NT2/D1 (cell line): ENCODE results near the gene MCOLN3.

Source experiments
- DNase-seq: peaks from one replicate; pipeline ENCODE4 v3.0.0-alpha.2; 2011; ENCODE audit warnings: low read depth, low spot score
- H3K27me3 ChIP-seq: 2 replicates; pipeline ENCODE4 v1.6.0; 2011; ENCODE audit warnings: mild to moderate bottlenecking; ENCODE audit not compliant: insufficient read length, insufficient read depth
- H3K36me3 ChIP-seq: 2 replicates; pipeline ENCODE4 v1.6.1; 2011; ENCODE audit warnings: mild to moderate bottlenecking, low read length, mixed read lengths; ENCODE audit not compliant: insufficient read depth, insufficient read length
- H3K4me1 ChIP-seq: 2 replicates; pipeline ENCODE4 v1.5.1; 2011; ENCODE audit not compliant: insufficient read depth, insufficient read length
- H3K4me3 ChIP-seq: 2 replicates; pipeline ENCODE4 v1.5.1; 2011; ENCODE audit warnings: low read depth; ENCODE audit not compliant: insufficient read length
- H3K9ac ChIP-seq: 2 replicates; pipeline ENCODE4 v1.6.0; 2011; ENCODE audit warnings: low read depth; ENCODE audit not compliant: insufficient read length
- H3K9me3 ChIP-seq: 2 replicates; pipeline ENCODE4 v1.5.1; 2011; ENCODE audit warnings: mild to moderate bottlenecking, low read length; ENCODE audit not compliant: insufficient read depth
- SUZ12 ChIP-seq: IDR thresholded peaks from 2 replicates; pipeline ENCODE4 v1.6.1; 2011; ENCODE audit not compliant: insufficient read length, insufficient read depth; ENCODE audit errors: extremely low read depth
- YY1 ChIP-seq: IDR thresholded peaks from 2 replicates; pipeline ENCODE4 v1.6.1; 2011; ENCODE audit not compliant: insufficient read length, insufficient read depth
- ZNF274 ChIP-seq: IDR thresholded peaks from 2 replicates; pipeline ENCODE4 v1.6.1; 2011; ENCODE audit warnings: mild to moderate bottlenecking, low read depth, low read length

The MCOLN3 gene, protein sequence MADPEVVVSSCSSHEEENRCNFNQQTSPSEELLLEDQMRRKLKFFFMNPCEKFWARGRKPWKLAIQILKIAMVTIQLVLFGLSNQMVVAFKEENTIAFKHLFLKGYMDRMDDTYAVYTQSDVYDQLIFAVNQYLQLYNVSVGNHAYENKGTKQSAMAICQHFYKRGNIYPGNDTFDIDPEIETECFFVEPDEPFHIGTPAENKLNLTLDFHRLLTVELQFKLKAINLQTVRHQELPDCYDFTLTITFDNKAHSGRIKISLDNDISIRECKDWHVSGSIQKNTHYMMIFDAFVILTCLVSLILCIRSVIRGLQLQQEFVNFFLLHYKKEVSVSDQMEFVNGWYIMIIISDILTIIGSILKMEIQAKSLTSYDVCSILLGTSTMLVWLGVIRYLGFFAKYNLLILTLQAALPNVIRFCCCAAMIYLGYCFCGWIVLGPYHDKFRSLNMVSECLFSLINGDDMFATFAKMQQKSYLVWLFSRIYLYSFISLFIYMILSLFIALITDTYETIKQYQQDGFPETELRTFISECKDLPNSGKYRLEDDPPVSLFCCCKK

DNA sequence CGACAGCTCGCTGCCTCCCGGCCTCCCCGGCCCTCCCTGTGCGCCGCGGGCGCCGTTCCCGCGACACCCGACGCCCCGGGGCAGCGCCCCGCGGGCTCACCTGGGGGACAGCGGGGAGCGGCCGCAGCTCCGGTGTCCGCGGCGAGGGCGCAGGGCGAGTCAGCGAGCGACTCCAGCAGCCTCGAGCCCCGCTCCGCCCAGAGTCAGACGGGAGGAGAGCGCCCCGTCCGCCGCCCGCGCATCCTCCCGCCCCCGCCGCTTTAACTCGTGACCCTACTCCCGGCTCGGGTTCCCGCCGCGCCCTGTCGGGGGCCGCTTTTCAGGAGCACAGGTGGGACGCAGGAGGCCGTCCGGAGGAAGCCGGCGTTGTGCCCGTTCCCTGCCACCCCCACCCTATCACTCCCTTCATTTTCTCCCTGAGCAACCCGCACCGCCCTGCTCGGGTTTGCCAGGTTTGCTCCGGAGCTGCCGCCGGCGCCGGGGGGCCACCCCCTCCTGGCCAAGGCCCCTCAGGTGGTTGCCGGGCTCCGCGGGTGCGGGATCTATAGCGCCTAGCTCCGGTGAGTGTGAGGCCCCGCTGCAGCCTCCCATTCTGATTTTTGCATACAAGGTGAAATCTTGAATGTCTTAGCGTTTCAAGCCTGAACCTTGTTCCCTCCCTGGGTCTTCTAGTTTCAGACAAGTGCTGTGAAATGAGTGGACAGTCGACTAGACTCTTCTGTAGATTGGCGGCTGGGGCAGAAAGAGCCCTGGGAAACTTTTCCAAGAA, at the start of gene MCOLN3:
Gene MCOLN3, minus strand, starts transcription at position 205 of the 769 bp plus-strand sequence. CDS start 3,140 bp downstream, outside the sequence.
- Histone ChIP-seq H3K36me3 (no peaks in the 10 kb centered on the region), H3K9ac (peak within 1 kb of the TSS; percentile 84), H3K4me1 (peaks cover 3% of the 10 kb centered on the region), H3K4me3 (peak within 1 kb of the TSS; percentile 50), H3K9me3 (no peaks in the 10 kb centered on the region), H3K27me3 (peaks cover 47% of the 10 kb centered on the region)
- DNase-seq, result no peak
- TF ChIP-seq YY1 (no peak), SUZ12 (no peak), ZNF274 (no peak)

DNA sequence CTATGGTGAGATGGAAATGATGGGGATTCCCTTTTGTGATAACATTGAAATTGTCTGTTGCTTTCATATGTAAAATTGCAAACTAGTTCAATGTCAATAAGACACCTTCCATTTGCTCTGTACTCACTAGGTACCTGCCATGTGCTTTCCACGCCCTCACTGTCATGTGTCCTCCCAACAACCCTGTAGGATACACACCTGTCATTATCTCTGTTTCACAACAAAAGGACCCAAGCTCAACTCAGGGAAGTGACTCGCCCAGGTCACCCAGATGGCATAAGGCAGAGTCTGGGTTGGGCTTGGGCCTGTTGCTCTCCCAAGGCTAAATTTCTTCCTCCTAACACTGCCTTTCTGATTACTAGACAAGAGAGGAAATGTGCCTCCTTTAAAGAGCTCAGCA, 45.3 kb upstream of the MCOLN3 start:
- no peaks in the 10 kb centered on the region for H3K9me3 ChIP-seq
- no peak overlapping the region for H3K4me3 ChIP-seq
- H3K4me1 ChIP-seq, result no peaks in the 10 kb centered on the region
- TF ChIP-seq SUZ12 (no peak), ZNF274 (no peak), YY1 (no peak)
- no peak overlapping the region for H3K9ac ChIP-seq
- DNase-seq, result no peak
- H3K36me3 ChIP-seq, result no peaks in the 10 kb centered on the region
- no peaks in the 10 kb centered on the region for H3K27me3 ChIP-seq

DNA sequence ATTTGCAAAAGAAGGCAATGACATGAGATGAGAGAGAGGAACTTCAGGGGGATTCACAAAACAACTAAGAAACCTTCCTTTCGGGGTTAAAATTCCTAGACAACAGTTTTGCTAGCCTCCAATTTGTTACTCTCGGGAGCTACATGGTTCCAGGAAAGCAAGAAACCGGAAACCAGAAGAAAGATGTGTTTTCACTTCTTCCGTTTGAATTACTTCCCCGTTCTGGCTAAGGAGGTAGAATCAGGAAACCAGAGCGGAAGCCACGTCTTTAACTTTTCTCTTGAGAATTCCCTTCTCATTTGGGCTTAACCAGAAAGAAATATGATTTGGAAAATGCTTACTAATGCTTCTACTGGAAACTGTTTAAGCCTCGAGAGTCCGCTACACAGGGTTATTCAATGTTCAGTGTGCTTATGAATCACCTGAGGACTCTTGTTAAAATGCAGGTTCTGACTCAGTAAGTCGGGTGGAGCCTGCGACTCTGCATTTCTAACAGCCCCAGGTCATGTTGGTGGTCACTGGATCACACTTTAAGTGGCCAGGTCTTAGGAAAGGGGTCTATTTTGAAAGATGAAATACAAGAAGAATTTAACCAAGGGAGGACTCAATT, 43.5 kb upstream of the MCOLN3 start:
- Histone ChIP-seq H3K36me3 (no peaks in the 10 kb centered on the region), H3K9ac (no peak overlapping the region), H3K4me3 (no peak overlapping the region), H3K27me3 (no peaks in the 10 kb centered on the region), H3K9me3 (no peaks in the 10 kb centered on the region), H3K4me1 (no peaks in the 10 kb centered on the region)
- no peak for TF ChIP-seq ZNF274
- TF ChIP-seq YY1, result no peak
- no peak for TF ChIP-seq SUZ12
- no peak for DNase-seq

DNA sequence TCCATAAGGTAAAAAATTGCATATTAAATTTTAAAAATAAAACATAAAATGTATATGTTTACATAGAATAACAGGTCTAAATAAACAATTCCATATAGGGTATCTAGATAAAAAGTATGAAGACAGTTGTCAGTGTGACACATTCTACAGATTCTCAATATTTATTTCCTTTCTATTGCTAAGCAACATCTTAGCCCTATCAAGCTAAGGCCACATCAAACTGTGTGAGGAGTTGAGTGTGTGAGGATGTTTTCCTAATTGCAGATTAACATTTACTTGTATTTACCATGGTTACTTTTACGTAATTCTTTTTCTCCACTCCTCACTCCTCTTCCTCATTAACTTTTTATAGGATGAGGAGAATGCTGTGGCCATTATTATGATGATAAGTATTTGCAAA, 41.9 kb upstream of the MCOLN3 start:
- DNase-seq, result no peak
- Histone ChIP-seq H3K4me3 (no peak overlapping the region), H3K9me3 (no peaks in the 10 kb centered on the region), H3K27me3 (no peaks in the 10 kb centered on the region), H3K36me3 (no peaks in the 10 kb centered on the region), H3K4me1 (no peaks in the 10 kb centered on the region), H3K9ac (no peak overlapping the region)
- TF ChIP-seq ZNF274 (no peak), YY1 (no peak), SUZ12 (no peak)

- no peaks in the 10 kb centered on the region for H3K27me3 ChIP-seq
- no peaks in the 10 kb centered on the region for H3K9me3 ChIP-seq
- TF ChIP-seq YY1 (no peak), ZNF274 (no peak), SUZ12 (no peak)
- H3K4me1 ChIP-seq, result no peaks in the 10 kb centered on the region
- no peaks in the 10 kb centered on the region for H3K36me3 ChIP-seq
- H3K4me3 ChIP-seq, result no peak overlapping the region
- no peak overlapping the region for H3K9ac ChIP-seq
- DNase-seq, result no peak
Measured at GRCh38 chr1:85089203-85089602, 40.9 kb upstream of the MCOLN3 start.

- Histone ChIP-seq H3K4me3 (no peak overlapping the region), H3K9ac (no peak overlapping the region), H3K27me3 (no peaks in the 10 kb centered on the region), H3K36me3 (no peaks in the 10 kb centered on the region), H3K9me3 (no peaks in the 10 kb centered on the region), H3K4me1 (no peaks in the 10 kb centered on the region)
- no peak for DNase-seq
- TF ChIP-seq YY1, result no peak
- TF ChIP-seq SUZ12, result no peak
- no peak for TF ChIP-seq ZNF274
Measured at GRCh38 chr1:85088408-85088784, 40.1 kb upstream of the MCOLN3 start.
